ENCODE data around the gene CNGA4. TPM values are rescaled to one million over a fixed set of nuclear protein-coding genes. Genes with fewer than 3 reads are reported as not detected.

Gene CNGA4, protein sequence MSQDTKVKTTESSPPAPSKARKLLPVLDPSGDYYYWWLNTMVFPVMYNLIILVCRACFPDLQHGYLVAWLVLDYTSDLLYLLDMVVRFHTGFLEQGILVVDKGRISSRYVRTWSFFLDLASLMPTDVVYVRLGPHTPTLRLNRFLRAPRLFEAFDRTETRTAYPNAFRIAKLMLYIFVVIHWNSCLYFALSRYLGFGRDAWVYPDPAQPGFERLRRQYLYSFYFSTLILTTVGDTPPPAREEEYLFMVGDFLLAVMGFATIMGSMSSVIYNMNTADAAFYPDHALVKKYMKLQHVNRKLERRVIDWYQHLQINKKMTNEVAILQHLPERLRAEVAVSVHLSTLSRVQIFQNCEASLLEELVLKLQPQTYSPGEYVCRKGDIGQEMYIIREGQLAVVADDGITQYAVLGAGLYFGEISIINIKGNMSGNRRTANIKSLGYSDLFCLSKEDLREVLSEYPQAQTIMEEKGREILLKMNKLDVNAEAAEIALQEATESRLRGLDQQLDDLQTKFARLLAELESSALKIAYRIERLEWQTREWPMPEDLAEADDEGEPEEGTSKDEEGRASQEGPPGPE
- total RNA-seq (0.22 and 0.79 TPM in 2 replicates), polyA plus RNA-seq (0.40 and 1.9 TPM in 2 replicates), polyA minus RNA-seq (0.43 TPM in 2 replicates)
- total RNA-seq (2013): 0.23 TPM

DNA sequence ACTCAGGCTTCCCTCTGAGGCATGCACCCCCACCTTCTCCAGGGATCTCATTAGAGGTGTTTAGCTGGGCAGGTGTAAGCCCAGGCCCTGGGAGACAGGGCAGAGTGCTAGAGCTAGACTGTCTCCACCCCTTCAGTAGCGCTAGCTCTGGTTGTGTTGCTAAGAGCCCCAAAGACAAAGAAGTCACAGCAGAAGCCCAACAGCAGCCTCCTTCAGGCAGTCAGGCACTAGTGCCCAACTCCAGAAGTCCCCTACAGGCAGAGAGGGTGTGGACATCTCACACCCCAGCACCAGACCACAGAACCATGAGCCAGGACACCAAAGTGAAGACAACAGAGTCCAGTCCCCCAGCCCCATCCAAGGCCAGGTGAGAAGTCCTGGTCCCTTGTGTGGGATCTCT, at the start of gene CNGA4:
Gene CNGA4 (plus strand): TSS at position 188 of the 400 bp plus-strand sequence. CDS start 118 bp downstream, at position 306.
- Histone ChIP-seq H3K9ac (ENCODE audit: low read length) (no peak within 1 kb of the TSS), H2AFZ (ENCODE audit: insufficient read depth, low read depth, low read length, poor library complexity, severe bottlenecking) (no peak within 1 kb of the TSS), H3K9me3 (ENCODE audit: control extremely low read depth in 1 of 3, control insufficient read depth in 2 of 3, insufficient read depth in 1 of 3, low read length in 2 of 3) (no peaks in the 10 kb centered on the region), H3K4me1 (ENCODE audit: control insufficient read depth in 2 of 2, insufficient read depth in 2 of 2, low read length in 2 of 2) (peaks cover 2 to 8% of the 10 kb centered on the region in 2 donors), H4K20me1 (ENCODE audit: control insufficient read depth, insufficient read depth, low read length, poor library complexity, severe bottlenecking) (no peaks in the 10 kb centered on the region), H3K36me3 (replicated peaks in 1 of 2; ENCODE audit: control extremely low read depth in 1 of 2, control insufficient read depth in 1 of 2, extremely low read depth in 1 of 2, insufficient read depth in 2 of 2, low read length in 1 of 2) (no peaks in the 10 kb centered on the region), H3K79me2 (ENCODE audit: control insufficient read depth, insufficient read depth, low read length) (peaks cover 6% of the 10 kb centered on the region), H3K27me3 (replicated peaks in 1 of 4; ENCODE audit: control extremely low read depth in 1 of 4, control insufficient read depth in 3 of 4, insufficient read depth in 4 of 4, low read length in 3 of 4) (peaks cover 0 to 21% (median 3%) of the 10 kb centered on the region in 4 experiments), H3K27ac (ENCODE audit: low read length in 2 of 2) (no peak within 1 kb of the TSS), H3K4me2 (replicated peaks; ENCODE audit: low read depth, low read length, poor library complexity, severe bottlenecking) (no peak within 1 kb of the TSS), H3K4me3 (ENCODE audit: control extremely low read depth in 1 of 5, extremely low read depth in 1 of 5, insufficient read depth in 1 of 5, low read depth in 2 of 5, low read length in 4 of 5) (no peak within 1 kb of the TSS)
- DNase-seq: no peak
- peaks cover 28% of the 10 kb centered on the region for H3K27me3 Mint-ChIP-seq
- no peak for ATAC-seq (ENCODE audit: low read depth)
- H3K4me1 Mint-ChIP-seq: peaks cover 13% of the 10 kb centered on the region
- ChIA-PET CTCF (interaction anchor here (1.2 kb wide), 1 partner anchor 13 kb away, joined by 4 read pairs; no protein-coding TSS in a partner anchor), POLR2A (no interaction called here)
- no peaks in the 10 kb centered on the region for H3K9me3 Mint-ChIP-seq (ENCODE audit: insufficient read depth)
- no peak for TF ChIP-seq EZH2 (IDR thresholded peaks at IDR 0.05; ENCODE audit: borderline replicate concordance, insufficient read depth, low read depth, low read length, poor library complexity, severe bottlenecking)
- TF ChIP-seq, protein P1, sequence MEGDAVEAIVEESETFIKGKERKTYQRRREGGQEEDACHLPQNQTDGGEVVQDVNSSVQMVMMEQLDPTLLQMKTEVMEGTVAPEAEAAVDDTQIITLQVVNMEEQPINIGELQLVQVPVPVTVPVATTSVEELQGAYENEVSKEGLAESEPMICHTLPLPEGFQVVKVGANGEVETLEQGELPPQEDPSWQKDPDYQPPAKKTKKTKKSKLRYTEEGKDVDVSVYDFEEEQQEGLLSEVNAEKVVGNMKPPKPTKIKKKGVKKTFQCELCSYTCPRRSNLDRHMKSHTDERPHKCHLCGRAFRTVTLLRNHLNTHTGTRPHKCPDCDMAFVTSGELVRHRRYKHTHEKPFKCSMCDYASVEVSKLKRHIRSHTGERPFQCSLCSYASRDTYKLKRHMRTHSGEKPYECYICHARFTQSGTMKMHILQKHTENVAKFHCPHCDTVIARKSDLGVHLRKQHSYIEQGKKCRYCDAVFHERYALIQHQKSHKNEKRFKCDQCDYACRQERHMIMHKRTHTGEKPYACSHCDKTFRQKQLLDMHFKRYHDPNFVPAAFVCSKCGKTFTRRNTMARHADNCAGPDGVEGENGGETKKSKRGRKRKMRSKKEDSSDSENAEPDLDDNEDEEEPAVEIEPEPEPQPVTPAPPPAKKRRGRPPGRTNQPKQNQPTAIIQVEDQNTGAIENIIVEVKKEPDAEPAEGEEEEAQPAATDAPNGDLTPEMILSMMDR (IDR thresholded peaks at IDR 0.05): no peak
- no peak within 1 kb of the TSS for H3K27ac Mint-ChIP-seq
- H3K4me3 Mint-ChIP-seq: no peak within 1 kb of the TSS
- intact Hi-C loops (cut with micrococcal nuclease): loop anchor here (5.0 to 10.0 kb wide), 2 partner anchors 1258 to 1634 kb away; partner anchors contain the start of gene TRIM68
- no CpG with 5 or more reads among the region's 1 CpG for WGBS (ENCODE audit: insufficient coverage)

DNA sequence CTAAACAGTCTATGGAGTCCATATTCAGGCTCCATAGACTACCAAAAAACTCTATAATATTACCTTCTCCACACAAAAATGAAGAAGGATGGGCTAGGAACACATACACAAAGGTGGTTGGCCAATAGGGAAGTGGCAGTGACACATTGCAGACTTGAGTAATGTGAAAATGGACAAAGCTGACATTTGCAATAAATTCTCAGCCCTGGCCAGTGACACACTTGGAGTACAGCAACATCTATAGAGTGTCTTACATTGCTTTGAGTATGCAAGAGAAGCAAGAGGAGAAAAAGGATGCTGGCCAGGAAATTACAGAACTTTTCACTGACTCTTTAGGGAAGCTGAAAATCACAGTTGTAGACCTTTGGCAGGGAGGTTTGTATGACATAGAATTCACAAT, 47.1 kb upstream of the CNGA4 start:
- Histone ChIP-seq H3K9me3 (ENCODE audit: control extremely low read depth in 1 of 3, control insufficient read depth in 2 of 3, insufficient read depth in 1 of 3, low read length in 2 of 3) (no peaks in the 10 kb centered on the region), H3K4me3 (ENCODE audit: control extremely low read depth in 1 of 5, extremely low read depth in 1 of 5, insufficient read depth in 1 of 5, low read depth in 2 of 5, low read length in 4 of 5) (no peak overlapping the region), H4K20me1 (ENCODE audit: control insufficient read depth, insufficient read depth, low read length, poor library complexity, severe bottlenecking) (no peaks in the 10 kb centered on the region), H3K36me3 (replicated peaks in 1 of 2; ENCODE audit: control extremely low read depth in 1 of 2, control insufficient read depth in 1 of 2, extremely low read depth in 1 of 2, insufficient read depth in 2 of 2, low read length in 1 of 2) (no peaks in the 10 kb centered on the region), H3K9ac (ENCODE audit: low read length) (no peak overlapping the region), H3K27ac (ENCODE audit: low read length in 2 of 2) (no peak overlapping the region), H3K79me2 (ENCODE audit: control insufficient read depth, insufficient read depth, low read length) (no peaks in the 10 kb centered on the region), H2AFZ (ENCODE audit: insufficient read depth, low read depth, low read length, poor library complexity, severe bottlenecking) (no peak overlapping the region), H3K4me2 (replicated peaks; ENCODE audit: low read depth, low read length, poor library complexity, severe bottlenecking) (no peak overlapping the region), H3K27me3 (replicated peaks in 1 of 4; ENCODE audit: control extremely low read depth in 1 of 4, control insufficient read depth in 3 of 4, insufficient read depth in 4 of 4, low read length in 3 of 4) (no peaks in the 10 kb centered on the region), H3K4me1 (ENCODE audit: control insufficient read depth in 2 of 2, insufficient read depth in 2 of 2, low read length in 2 of 2) (no peaks in the 10 kb centered on the region)
- Mint-ChIP-seq H3K4me3 (no peak overlapping the region), H3K9me3 (ENCODE audit: insufficient read depth) (no peaks in the 10 kb centered on the region), H3K27me3 (no peaks in the 10 kb centered on the region), H3K27ac (no peak overlapping the region), H3K4me1 (no peaks in the 10 kb centered on the region)
- intact Hi-C loops (cut with micrococcal nuclease): no loop called here
- ATAC-seq (ENCODE audit: low read depth): no peak
- no peak for TF ChIP-seq EZH2 (IDR thresholded peaks at IDR 0.05; ENCODE audit: borderline replicate concordance, insufficient read depth, low read depth, low read length, poor library complexity, severe bottlenecking)
- TF ChIP-seq, protein P1 (IDR thresholded peaks at IDR 0.05): no peak
- ChIA-PET CTCF (no interaction called here), POLR2A (no interaction called here)
- no peak for DNase-seq

Data from B cell (primary cell).